HFFc6 (cell line): ENCODE measurements around the gene WDR62. TPM values are rescaled to one million over a fixed set of nuclear protein-coding genes. Genes with fewer than 3 reads are reported as not detected.

Experiments
- DNase-seq: peaks from one replicate; pipeline ENCODE4 v3.0.0-alpha.2; 2018
- H3K27ac Mint-ChIP-seq: 2 replicates; pipeline ENCODE4 v1.8.0; 2020; ENCODE audit warnings: mild to moderate bottlenecking, mixed read lengths
- H3K27me3 Mint-ChIP-seq: 2 replicates; pipeline ENCODE4 v1.8.0; 2021; ENCODE audit warnings: mild to moderate bottlenecking, moderate library complexity, mixed read lengths; ENCODE audit not compliant: insufficient read depth
- H3K36me3 Mint-ChIP-seq: 2 replicates; pipeline ENCODE4 v1.8.0; 2021; ENCODE audit warnings: low read depth, mixed read lengths
- H3K4me1 Mint-ChIP-seq: 2 replicates; pipeline ENCODE4 v1.8.0; 2020; ENCODE audit warnings: low read depth, mixed read lengths
- H3K4me3 Mint-ChIP-seq: 2 replicates; pipeline ENCODE4 v1.8.0; 2020; ENCODE audit warnings: mild to moderate bottlenecking, moderate library complexity, mixed read lengths
- H3K9me3 Mint-ChIP-seq: 2 replicates; pipeline ENCODE4 v1.8.0; 2020; ENCODE audit warnings: mild to moderate bottlenecking, mixed read lengths
- CTCF ChIP-seq: fragments of 200-600 bp; sonication (generic); IDR thresholded peaks from 2 replicates; pipeline ENCODE4 v1.5.0; 2021; ENCODE audit warnings: antibody characterized with exemption, mild to moderate bottlenecking
- total RNA-seq, 6 experiments: library from RNA; stranded (reverse); fragmentation: NEBNext Ultra II Directional; extraction: Animal tissue kit (Norgen Biotek cat#: 25700); gene quantifications; 2 replicates in 1 of 6; 3 replicates in 5 of 6; pipeline ENCODE4 v1.2.3, GENCODE V29; 2021

WDR62 gene
- total RNA-seq, 6 experiments from 2014 or later, result 6.5 to 13.8 (median 13.0) TPM

GRCh38 chr19:36089847-36090246 lies 35.1 kb downstream of the WDR62 start:
- H3K4me1 Mint-ChIP-seq, result no peaks in the 10 kb centered on the region
- H3K27ac Mint-ChIP-seq, result no peak overlapping the region
- H3K36me3 Mint-ChIP-seq, result peaks cover 27% of the 10 kb centered on the region
- DNase-seq, result no peak
- no peaks in the 10 kb centered on the region; the same call in none of the 2 replicates for H3K27me3 Mint-ChIP-seq
- no peak overlapping the region for H3K4me3 Mint-ChIP-seq
- no peaks in the 10 kb centered on the region for H3K9me3 Mint-ChIP-seq
- no peak for TF ChIP-seq CTCF

GRCh38 chr19:36090910-36091695 lies 36.4 kb downstream of the WDR62 start:
- Mint-ChIP-seq H3K27me3 (no peaks in the 10 kb centered on the region; the same call in none of the 2 replicates), H3K36me3 (peaks cover 20% of the 10 kb centered on the region), H3K4me1 (no peaks in the 10 kb centered on the region), H3K4me3 (no peak overlapping the region), H3K9me3 (no peaks in the 10 kb centered on the region), H3K27ac (no peak overlapping the region)
- DNase-seq, result no peak
- TF ChIP-seq CTCF, result no peak

- Mint-ChIP-seq H3K36me3 (peaks cover 28% of the 10 kb centered on the region), H3K27me3 (no peaks in the 10 kb centered on the region; the same call in none of the 2 replicates), H3K4me3 (no peak overlapping the region), H3K4me1 (no peaks in the 10 kb centered on the region), H3K27ac (no peak overlapping the region), H3K9me3 (no peaks in the 10 kb centered on the region)
- no peak for DNase-seq
- TF ChIP-seq CTCF, result no peak
These were observed 37.9 kb downstream of the WDR62 start for GRCh38 chr19:36092566-36092965.

GRCh38 chr19:36093146-36093662 lies 38.5 kb downstream of the WDR62 start:
- Mint-ChIP-seq H3K36me3 (peaks cover 28% of the 10 kb centered on the region), H3K27ac (no peak overlapping the region), H3K9me3 (no peaks in the 10 kb centered on the region), H3K4me3 (no peak overlapping the region), H3K27me3 (no peaks in the 10 kb centered on the region; the same call in none of the 2 replicates), H3K4me1 (no peaks in the 10 kb centered on the region)
- no peak for TF ChIP-seq CTCF
- no peak for DNase-seq

GRCh38 chr19:36093687-36094086 lies 39.0 kb downstream of the WDR62 start:
- H3K27ac Mint-ChIP-seq, result no peak overlapping the region
- H3K4me3 Mint-ChIP-seq, result no peak overlapping the region
- no peak for TF ChIP-seq CTCF
- DNase-seq, result no peak
- H3K36me3 Mint-ChIP-seq, result peaks cover 25% of the 10 kb centered on the region
- H3K9me3 Mint-ChIP-seq, result no peaks in the 10 kb centered on the region
- no peaks in the 10 kb centered on the region; the same call in 1 of the 2 replicates for H3K27me3 Mint-ChIP-seq
- no peaks in the 10 kb centered on the region for H3K4me1 Mint-ChIP-seq
